Colonic mucosa (tissue), 4 donors: ENCODE results near the gene MAPKAPK5. TPM values are rescaled to one million over a fixed set of nuclear protein-coding genes. Genes with fewer than 3 reads are reported as not detected.

Experiments used
- DNase-seq: peaks from one replicate; pipeline ENCODE4 v3.0.0-alpha.2; 2020
- H3K27ac ChIP-seq: fragments of 200-600 bp; one replicate; pipeline ENCODE4 v1.8.0; 2021
- H3K27me3 ChIP-seq: fragments of 200-600 bp; one replicate; pipeline ENCODE4 v1.8.0; 2021
- H3K36me3 ChIP-seq: fragments of 200-600 bp; one replicate; pipeline ENCODE4 v1.8.0; 2021
- H3K4me1 ChIP-seq: fragments of 200-600 bp; one replicate; pipeline ENCODE4 v1.8.0; 2021; ENCODE audit warnings: mild to moderate bottlenecking
- H3K4me3 ChIP-seq: fragments of 200-600 bp; one replicate; pipeline ENCODE4 v1.8.0; 2021
- H3K9ac ChIP-seq, 2 donors: one replicate each; pipeline ENCODE4 v1.7.0; 2013; ENCODE audit warnings: control low read depth in 2 of 2, low read depth in 2 of 2, low read length in 2 of 2
- H3K9me3 ChIP-seq: fragments of 200-600 bp; one replicate; pipeline ENCODE4 v1.8.0; 2021
- intact Hi-C: fragments of 100-400 bp; cut with DNase I; formaldehyde crosslinking; loops from one replicate; pipeline ENCODE4 v1.14.1; 2022
- total RNA-seq, 2 donors: library from RNA; stranded (reverse); fragmentation: NEBNext Ultra II Directional in 1 of 2; extraction: Animal tissue kit (Norgen Biotek cat#: 25700) in 1 of 2; gene quantifications; one replicate each; pipeline ENCODE4 v1.2.1, GENCODE V29; 2021
- TF ChIP-seq, protein P1 (sequence below): fragments of 200-600 bp; IDR thresholded peaks from one replicate; pipeline ENCODE4 v1.8.0; 2022; ENCODE audit warnings: antibody characterized with exemption, mild to moderate bottlenecking
- donor health status: healthy.
- donor health status: DM: no; HTN: no; CAD: no.
- donor health status: DM: no; HTN: no; CAD: no.

MAPKAPK5 gene
- 10 to 100 TPM; 76.9 to 84.8 TPM for total RNA-seq

DNA sequence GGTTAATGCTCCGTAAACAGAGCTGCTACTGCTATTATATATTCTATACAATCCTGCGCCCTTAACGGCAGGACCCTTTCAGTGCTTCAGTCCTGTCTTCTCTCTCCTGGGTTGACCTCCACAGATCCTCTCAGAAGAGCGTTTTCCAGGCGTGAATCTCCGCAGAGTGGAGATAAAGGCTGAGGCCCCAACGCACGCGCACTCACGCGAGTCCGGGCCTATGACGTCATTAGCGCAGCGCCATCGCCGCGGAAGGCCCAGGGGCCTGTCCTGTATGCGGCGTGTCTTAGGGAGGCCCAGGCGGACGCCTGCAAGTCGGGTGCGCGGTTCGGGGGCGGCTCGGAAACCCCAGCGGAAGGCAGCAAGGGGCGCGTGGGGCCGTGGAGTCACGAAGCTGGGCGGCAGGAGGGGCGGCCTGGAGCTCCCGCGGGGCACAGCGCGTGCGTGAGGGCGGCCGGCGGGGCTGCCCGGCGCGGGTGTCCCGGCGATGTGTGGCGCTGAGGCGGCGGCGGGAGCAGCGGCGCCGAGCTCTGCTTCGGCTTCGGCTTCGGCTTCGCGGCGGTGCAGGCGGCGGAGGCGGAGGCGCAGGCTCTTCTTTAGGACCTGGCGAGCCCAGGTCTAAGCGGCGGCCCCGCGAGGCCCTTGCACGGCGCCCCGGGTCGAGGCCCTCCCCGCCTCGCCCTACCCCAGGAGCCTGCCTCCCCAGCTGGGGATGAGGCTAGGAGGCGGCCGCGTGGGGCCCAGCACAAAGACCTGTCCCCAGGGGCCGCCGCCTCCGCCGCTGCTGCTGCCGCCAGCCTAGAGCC lies at the start of gene MAPKAPK5:
Gene MAPKAPK5, plus strand, starts transcription at position 479 of the 806 bp plus-strand sequence. CDS start 506 bp downstream, outside the sequence.
- Histone ChIP-seq H3K4me3 (peak within 1 kb of the TSS; percentile 98), H3K27ac (peak within 1 kb of the TSS; percentile 94), H3K9ac (peak within 1 kb of the TSS; percentile 84 to 97), H3K36me3 (no peaks in the 10 kb centered on the region), H3K9me3 (no peaks in the 10 kb centered on the region), H3K4me1 (peaks cover 18% of the 10 kb centered on the region), H3K27me3 (no peaks in the 10 kb centered on the region)
- peak; percentile 95 for DNase-seq
- TF ChIP-seq, protein P1, sequence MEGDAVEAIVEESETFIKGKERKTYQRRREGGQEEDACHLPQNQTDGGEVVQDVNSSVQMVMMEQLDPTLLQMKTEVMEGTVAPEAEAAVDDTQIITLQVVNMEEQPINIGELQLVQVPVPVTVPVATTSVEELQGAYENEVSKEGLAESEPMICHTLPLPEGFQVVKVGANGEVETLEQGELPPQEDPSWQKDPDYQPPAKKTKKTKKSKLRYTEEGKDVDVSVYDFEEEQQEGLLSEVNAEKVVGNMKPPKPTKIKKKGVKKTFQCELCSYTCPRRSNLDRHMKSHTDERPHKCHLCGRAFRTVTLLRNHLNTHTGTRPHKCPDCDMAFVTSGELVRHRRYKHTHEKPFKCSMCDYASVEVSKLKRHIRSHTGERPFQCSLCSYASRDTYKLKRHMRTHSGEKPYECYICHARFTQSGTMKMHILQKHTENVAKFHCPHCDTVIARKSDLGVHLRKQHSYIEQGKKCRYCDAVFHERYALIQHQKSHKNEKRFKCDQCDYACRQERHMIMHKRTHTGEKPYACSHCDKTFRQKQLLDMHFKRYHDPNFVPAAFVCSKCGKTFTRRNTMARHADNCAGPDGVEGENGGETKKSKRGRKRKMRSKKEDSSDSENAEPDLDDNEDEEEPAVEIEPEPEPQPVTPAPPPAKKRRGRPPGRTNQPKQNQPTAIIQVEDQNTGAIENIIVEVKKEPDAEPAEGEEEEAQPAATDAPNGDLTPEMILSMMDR, result no peak
- intact Hi-C loops, result no loop called here

DNA sequence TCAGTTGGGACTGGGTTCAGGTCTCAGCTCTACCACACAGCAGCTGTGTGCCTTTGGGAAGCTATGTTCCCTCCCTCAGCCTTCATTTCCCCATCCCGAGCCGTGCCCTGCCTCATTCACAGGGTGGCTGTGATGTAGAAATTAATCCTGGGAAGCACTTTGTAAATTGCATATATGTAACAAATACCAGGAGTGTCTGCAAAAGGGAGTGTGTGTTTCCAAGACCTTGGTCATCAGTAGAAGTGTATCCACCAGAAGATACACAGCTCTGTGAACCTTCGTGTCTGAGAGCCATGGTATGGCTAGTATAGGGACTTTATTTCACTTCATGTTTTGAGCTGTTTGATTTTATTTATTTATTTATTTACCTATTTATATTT lies 49.2 kb upstream of the MAPKAPK5 start:
- DNase-seq, result no peak
- Histone ChIP-seq H3K27ac (no peak overlapping the region), H3K4me3 (no peak overlapping the region), H3K27me3 (no peaks in the 10 kb centered on the region), H3K9me3 (no peaks in the 10 kb centered on the region), H3K9ac (no peak overlapping the region), H3K36me3 (peaks cover 9% of the 10 kb centered on the region), H3K4me1 (no peaks in the 10 kb centered on the region)
- TF ChIP-seq, protein P1, result no peak
- intact Hi-C loops, result no loop called here

- no peaks in the 10 kb centered on the region for H3K27me3 ChIP-seq
- intact Hi-C loops, result no loop called here
- no peak overlapping the region for H3K27ac ChIP-seq
- H3K4me3 ChIP-seq, result no peak overlapping the region
- no peaks in the 10 kb centered on the region for H3K4me1 ChIP-seq
- H3K9me3 ChIP-seq, result no peaks in the 10 kb centered on the region
- H3K36me3 ChIP-seq, result peaks cover 7% of the 10 kb centered on the region
- TF ChIP-seq, protein P1, result no peak
- no peak overlapping the region for H3K9ac ChIP-seq
- no peak for DNase-seq
Observed at GRCh38 chr12:111798182-111798581, 43.8 kb upstream of the MAPKAPK5 start.

DNA sequence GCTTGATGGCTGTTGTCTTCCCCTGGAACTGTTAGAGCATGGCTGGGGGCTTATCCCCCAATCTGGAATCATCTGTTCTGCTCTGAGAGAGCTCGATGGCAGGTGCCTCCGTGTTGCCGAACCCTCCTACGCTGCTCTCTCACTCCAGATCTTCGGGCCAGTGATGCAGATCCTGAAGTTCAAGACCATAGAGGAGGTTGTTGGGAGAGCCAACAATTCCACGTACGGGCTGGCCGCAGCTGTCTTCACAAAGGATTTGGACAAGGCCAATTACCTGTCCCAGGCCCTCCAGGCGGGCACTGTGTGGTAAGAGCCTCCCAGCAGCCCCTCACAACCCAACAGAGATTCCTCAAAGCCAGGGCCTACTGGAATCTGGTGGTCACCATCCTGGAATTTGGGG lies 42.3 kb upstream of the MAPKAPK5 start:
- H3K36me3 ChIP-seq, result peaks cover 16% of the 10 kb centered on the region
- H3K27me3 ChIP-seq, result no peaks in the 10 kb centered on the region
- H3K27ac ChIP-seq, result no peak overlapping the region
- TF ChIP-seq, protein P1, result no peak
- H3K4me1 ChIP-seq, result no peaks in the 10 kb centered on the region
- no peak overlapping the region for H3K4me3 ChIP-seq
- intact Hi-C loops, result no loop called here
- H3K9ac ChIP-seq, result no peak overlapping the region
- no peak for DNase-seq
- H3K9me3 ChIP-seq, result no peaks in the 10 kb centered on the region

DNA sequence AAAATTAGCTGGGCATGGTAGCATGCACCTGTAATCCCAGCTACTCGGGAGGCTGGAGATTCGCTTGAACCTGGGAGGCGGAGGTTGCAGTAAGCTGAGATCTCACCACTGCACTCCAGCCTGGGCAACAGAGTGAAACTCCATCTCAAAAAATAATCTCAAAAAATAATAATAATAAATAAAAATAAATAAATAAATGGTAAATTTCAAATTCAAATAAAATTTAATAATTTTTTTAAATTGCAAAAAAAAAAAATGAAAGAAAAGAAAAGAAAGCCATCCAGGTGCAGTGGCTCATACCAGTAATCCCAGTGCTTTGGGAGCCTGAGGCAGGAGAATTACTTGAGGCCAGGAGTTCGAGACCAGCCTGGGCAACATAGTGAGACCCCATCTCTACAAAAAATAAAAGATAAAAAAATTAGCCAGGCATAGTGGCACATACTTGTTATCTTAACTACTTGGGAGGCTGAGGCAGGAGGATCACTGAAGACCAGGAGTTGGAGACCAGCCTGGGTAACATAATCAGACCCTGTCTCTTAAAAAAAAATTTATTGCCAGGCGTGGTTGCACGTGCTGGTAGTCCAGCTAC lies 38.9 kb upstream of the MAPKAPK5 start:
- intact Hi-C loops, result no loop called here
- Histone ChIP-seq H3K4me3 (no peak overlapping the region), H3K9me3 (no peaks in the 10 kb centered on the region), H3K4me1 (no peaks in the 10 kb centered on the region), H3K36me3 (peaks cover 25% of the 10 kb centered on the region), H3K27ac (no peak overlapping the region), H3K9ac (no peak overlapping the region), H3K27me3 (no peaks in the 10 kb centered on the region)
- TF ChIP-seq, protein P1, result no peak
- no peak for DNase-seq
